ENCODE measurements around the gene PRPF40A.

- TF ChIP-seq CTCF (IDR thresholded peaks at IDR 0.05; ENCODE audit: borderline replicate concordance, extremely low read depth, low read length, poor library complexity, severe bottlenecking), result no peak
- TF ChIP-seq EZH2 (IDR thresholded peaks at IDR 0.05; ENCODE audit: borderline replicate concordance, low read depth, low read length, severe bottlenecking), result no peak
These were observed 49.7 kb upstream of the PRPF40A start for GRCh38 chr2:152766928-152767327.
